ENCODE data around the gene HOXD11.

DNA sequence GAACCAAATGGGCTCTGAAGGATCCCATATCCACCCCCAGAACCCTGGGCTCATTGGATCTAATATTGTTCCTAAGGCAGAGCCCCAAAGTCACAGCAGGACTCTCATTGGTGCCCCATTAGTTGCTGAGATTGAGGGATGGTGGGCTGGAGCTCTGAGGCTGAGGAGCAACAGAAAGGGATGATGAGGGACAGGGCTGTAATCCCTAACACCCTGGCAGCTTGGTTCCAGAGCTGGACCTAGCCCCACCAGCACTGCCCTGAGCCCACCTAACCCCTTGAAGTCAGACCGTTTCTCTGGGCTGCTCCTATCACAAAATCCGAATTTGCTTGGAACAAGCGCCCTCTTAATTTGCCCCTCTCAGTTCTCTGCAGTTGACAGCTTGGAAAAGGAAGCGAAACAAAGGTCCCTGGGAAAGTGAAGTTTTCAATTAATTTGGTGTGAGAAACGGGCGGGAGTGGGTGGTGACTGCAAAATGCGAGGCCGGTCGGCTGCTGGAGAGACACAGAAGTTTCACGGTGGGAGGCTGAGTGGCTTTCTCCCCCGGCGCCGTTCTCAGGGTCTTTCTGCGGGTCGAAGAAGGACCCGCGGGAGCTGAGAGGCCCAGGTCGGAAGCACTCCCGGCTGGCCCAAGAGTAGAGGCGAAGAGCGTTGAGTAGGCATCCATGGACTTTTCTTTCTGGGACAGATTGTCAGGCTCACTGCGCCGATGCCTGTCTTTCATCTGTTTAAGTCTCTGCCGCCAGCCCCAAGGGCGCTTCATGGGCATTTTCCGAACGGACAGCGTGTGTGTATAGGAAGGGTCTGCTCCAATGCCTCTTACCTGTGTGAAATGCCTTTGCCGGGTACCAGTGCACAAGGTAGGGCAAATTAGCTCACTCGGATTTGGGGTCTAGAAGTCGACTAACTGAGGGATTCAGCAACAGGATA, 15.5 kb upstream of the HOXD11 start:
- TF ChIP-seq EZH2 (IDR thresholded peaks at IDR 0.05) = no peak
- no peak for TF ChIP-seq POLR2AphosphoS5 (IDR thresholded peaks at IDR 0.05; ENCODE audit: borderline replicate concordance, low read depth, low read length)
- TF ChIP-seq FOXP2 (optimal IDR thresholded peaks at IDR 0.05; ENCODE audit: control extremely low read depth, extremely low read length, insufficient read depth) = no peak
